Measurements from ENCODE around the gene GUCY1B1.

- TF ChIP-seq YY1 (IDR thresholded peaks at IDR 0.05; ENCODE audit: insufficient read depth, insufficient read length), result no peak
- TF ChIP-seq SUZ12 (IDR thresholded peaks at IDR 0.05; ENCODE audit: extremely low read depth, insufficient read depth, insufficient read length), result no peak
Measured at GRCh38 chr4:155828628-155829027, 69.8 kb downstream of the GUCY1B1 start.
